Heart right ventricle (tissue), 16 donors: Measurements from ENCODE around the gene CAMSAP1. TPM values are rescaled to one million over a fixed set of nuclear protein-coding genes. Genes with fewer than 3 reads are reported as not detected.

Experiments
- ATAC-seq, 8 donors: fragments of 200-7000 bp; cut with Tn5 transposase; one replicate each; pipeline ENCODE4 v1.9.1; 2020; ENCODE audit warnings: mild to moderate bottlenecking in 8 of 8, moderate library complexity in 8 of 8, moderate number of reproducible peaks in 1 of 8
- DNase-seq, 2 donors: peaks; one replicate each; pipeline ENCODE4 v3.0.0-alpha.2; 2020
- H3K27ac ChIP-seq, 10 donors: fragments of 200-600 bp; sonication (generic) in 2 of 10; one replicate each; pipeline versions ENCODE4 v1.5.0 to v1.8.0; 2020 to 2022; ENCODE audit warnings: mild to moderate bottlenecking in 3 of 10
- H3K27me3 ChIP-seq, 7 donors: fragments of 200-600 bp; one replicate each; pipeline ENCODE4 v1.8.0; 2021 to 2022; ENCODE audit warnings: mild to moderate bottlenecking in 2 of 7
- H3K36me3 ChIP-seq, 9 donors: fragments of 200-600 bp; sonication (generic) in 1 of 9; one replicate each; pipeline versions ENCODE4 v1.5.0 to v1.8.0; 2020 to 2022; ENCODE audit warnings: mild to moderate bottlenecking in 2 of 9
- H3K4me1 ChIP-seq, 9 donors: fragments of 200-600 bp; sonication (generic) in 1 of 9; one replicate each; pipeline versions ENCODE4 v1.5.0 to v1.8.0; 2020 to 2022; ENCODE audit warnings: mild to moderate bottlenecking in 4 of 9
- H3K4me3 ChIP-seq, 10 donors: fragments of 200-600 bp; sonication (generic) in 2 of 10; one replicate each; pipeline versions ENCODE4 v1.5.0 to v1.8.0; 2020 to 2022; ENCODE audit warnings: mild to moderate bottlenecking in 7 of 10, moderate library complexity in 2 of 10
- H3K9me3 ChIP-seq, 11 donors: fragments of 200-600 bp in 10 of 11; sonication (generic) in 2 of 11; one replicate each; pipeline versions ENCODE4 v1.5.0 to v1.8.0; 2013 to 2022; ENCODE audit warnings: mild to moderate bottlenecking in 2 of 11, control low read depth in 1 of 11, moderate library complexity in 1 of 11
- WGBS, 2 donors: extraction: QIAGEN DNeasy Blood & Tissue Kit; methylation state at CpG; one replicate each; pipeline ENCODE4 v1.1.7; 2013; ENCODE audit warnings: inconsistent platforms in 1 of 2; 5-methylcytosine and 5-hydroxymethylcytosine counted together
- intact Hi-C, 10 donors: fragments of 100-400 bp; cut with DNase I; formaldehyde crosslinking; loops; one replicate each; pipeline versions ENCODE4 v1.11.1 to v1.14.2; 2022
- polyA plus RNA-seq, 2 donors: library from polyadenylated mRNA; stranded (reverse); fragments of 200-250 nt; gene quantifications; one replicate each; pipeline ENCODE4 v1.2.3, GENCODE V29; 2013
- total RNA-seq, 10 donors: library from RNA; stranded (reverse); fragmentation: NEBNext Ultra II Directional in 3 of 10; extraction: Animal tissue kit (Norgen Biotek cat#: 25700) in 3 of 10; gene quantifications; one replicate each; pipeline versions ENCODE4 v1.2.1 to v1.2.4, GENCODE V29; 2021 to 2023
- TF ChIP-seq, protein P1 (sequence below), 9 donors: fragments of 200-600 bp; sonication (generic) in 2 of 9; IDR thresholded peaks; one replicate each; pipeline versions ENCODE4 v1.5.0 to v1.8.0; 2021 to 2022; ENCODE audit warnings: antibody characterized with exemption in 9 of 9, mild to moderate bottlenecking in 5 of 9, moderate library complexity in 1 of 9
- donor health status: Arrhythmogenic right ventricular cardiomyopathy.
- donor health status: ischemic (EF 13 %, LVEDD 7.1; RV severe dilation, severe dysfunction).
- donor health status: healthy with polysubstance abuse.
- donor health status: DM: no; HTN: yes; CAD: no.
- donor health status: DM: no; HTN: no; CAD: no.
- donor health status: ischemic (EF 25% LVEDD 6.9; RV normal size, moderate dysfunction).
- donor health status: ischemic (EF 25% LVEDD 5.7; RV mildly dilated, moderate dysfunction).
- donor health status: healthy.
- donor health status: DM: yes; HTN: yes; CAD: no.
- donor health status: Ischemic cardiomyopathy.
- donor health status: ischemic (EF 35%, LVEDD 5.7; RV mildly dilated, moderate dysfunction).
- donor health status: nonischemic (EF 11% LVEDD 7.7; RV severe dilation, severe dysfunction).
- donor health status: DM: yes; HTN: yes; CAD: no.
- donor health status: PGD.
- donor health status: ischemic (EF 29% LVEDD 5.4; RV normal size, mild dysfunction).
- donor health status: nonischemic (EF 23%, LVEDD 6.1; RV moderate dilation, normal function).

Gene CAMSAP1
- total and polyA plus RNA-seq, 12 donors: 6.7 to 25.0 (median 19.4) TPM

- 83 to 85% methylated on average over 28 of the region's 28 CpGs for WGBS, 2 donors
- Histone ChIP-seq H3K4me1 (peaks cover 0 to 6% (median 0%) of the 10 kb centered on the region in 9 donors), H3K27ac (no peak overlapping the region), H3K9me3 (no peaks in the 10 kb centered on the region), H3K36me3 (peaks cover 0 to 100% (median 66%) of the 10 kb centered on the region in 9 donors), H3K27me3 (no peaks in the 10 kb centered on the region), H3K4me3 (no peak overlapping the region)
- ATAC-seq (peak in 4 of 8 donors; percentile 30 to 62 (median 48)), DNase-seq (no peak)
- intact Hi-C loops: no loop called here
- TF ChIP-seq, protein P1, sequence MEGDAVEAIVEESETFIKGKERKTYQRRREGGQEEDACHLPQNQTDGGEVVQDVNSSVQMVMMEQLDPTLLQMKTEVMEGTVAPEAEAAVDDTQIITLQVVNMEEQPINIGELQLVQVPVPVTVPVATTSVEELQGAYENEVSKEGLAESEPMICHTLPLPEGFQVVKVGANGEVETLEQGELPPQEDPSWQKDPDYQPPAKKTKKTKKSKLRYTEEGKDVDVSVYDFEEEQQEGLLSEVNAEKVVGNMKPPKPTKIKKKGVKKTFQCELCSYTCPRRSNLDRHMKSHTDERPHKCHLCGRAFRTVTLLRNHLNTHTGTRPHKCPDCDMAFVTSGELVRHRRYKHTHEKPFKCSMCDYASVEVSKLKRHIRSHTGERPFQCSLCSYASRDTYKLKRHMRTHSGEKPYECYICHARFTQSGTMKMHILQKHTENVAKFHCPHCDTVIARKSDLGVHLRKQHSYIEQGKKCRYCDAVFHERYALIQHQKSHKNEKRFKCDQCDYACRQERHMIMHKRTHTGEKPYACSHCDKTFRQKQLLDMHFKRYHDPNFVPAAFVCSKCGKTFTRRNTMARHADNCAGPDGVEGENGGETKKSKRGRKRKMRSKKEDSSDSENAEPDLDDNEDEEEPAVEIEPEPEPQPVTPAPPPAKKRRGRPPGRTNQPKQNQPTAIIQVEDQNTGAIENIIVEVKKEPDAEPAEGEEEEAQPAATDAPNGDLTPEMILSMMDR (IDR thresholded peaks at IDR 0.05): no peak
These were observed 91.3 kb downstream of the CAMSAP1 start for GRCh38 chr9:135815830-135816650.

GRCh38 chr9:135815413-135815812 is 91.9 kb downstream of the CAMSAP1 start:
- TF ChIP-seq, protein P1 (IDR thresholded peaks at IDR 0.05): no peak
- 95 to 98% methylated on average over 4 of the region's 4 CpGs for WGBS, 2 donors
- H3K36me3 ChIP-seq: peaks cover 0 to 100% (median 66%) of the 10 kb centered on the region in 9 donors
- no peaks in the 10 kb centered on the region for H3K27me3 ChIP-seq
- no peaks in the 10 kb centered on the region for H3K9me3 ChIP-seq
- DNase-seq (no peak), ATAC-seq (no peak)
- H3K27ac ChIP-seq: no peak overlapping the region
- no peak overlapping the region for H3K4me3 ChIP-seq
- peaks cover 0 to 7% (median 0%) of the 10 kb centered on the region in 9 donors for H3K4me1 ChIP-seq
- intact Hi-C loops: no loop called here

- WGBS, 2 donors: 95 to 96% methylated on average over 12 of the region's 12 CpGs
- ATAC-seq: no peak
These were observed 92.8 kb downstream of the CAMSAP1 start for GRCh38 chr9:135814421-135815095.

DNA sequence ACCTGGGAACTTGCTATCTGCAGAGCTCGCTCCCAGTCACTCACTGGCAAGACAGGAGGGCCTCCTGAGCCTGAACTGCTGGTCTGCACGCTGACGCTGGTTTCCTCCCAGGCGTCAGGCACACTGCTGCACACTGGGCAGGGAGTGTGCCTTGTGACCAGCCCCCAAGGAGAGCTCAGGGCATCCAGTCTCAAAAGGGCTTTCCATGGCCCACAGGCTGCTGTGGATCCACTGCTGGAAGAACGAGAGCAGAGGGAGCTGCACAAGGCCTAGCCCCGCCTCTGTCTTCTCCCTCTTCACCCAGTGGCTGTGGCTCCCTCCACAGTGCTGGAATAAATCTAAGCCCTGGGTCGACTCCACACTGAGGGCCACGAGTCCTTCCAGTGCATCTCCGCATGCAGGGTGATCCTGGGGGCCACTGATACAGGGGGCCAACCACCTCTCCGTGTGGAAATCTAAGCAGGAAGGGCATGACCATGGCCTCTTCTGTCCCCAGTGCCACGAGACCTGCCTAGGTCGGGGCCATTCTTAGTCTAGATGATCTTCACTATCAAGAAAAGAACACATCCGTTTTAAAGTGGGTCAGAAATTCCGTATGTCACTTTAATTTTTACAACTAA is 93.6 kb downstream of the CAMSAP1 start:
- peaks cover 0 to 100% (median 63%) of the 10 kb centered on the region in 9 donors for H3K36me3 ChIP-seq
- ATAC-seq: no peak
- intact Hi-C loops: no loop called here
- H3K9me3 ChIP-seq: no peaks in the 10 kb centered on the region
- H3K27me3 ChIP-seq: no peaks in the 10 kb centered on the region
- WGBS, 2 donors: 89 to 91% methylated on average over 14 of the region's 14 CpGs
- H3K4me3 ChIP-seq: no peak overlapping the region
- no peak for DNase-seq
- TF ChIP-seq, protein P1 (IDR thresholded peaks at IDR 0.05): no peak
- peaks cover 0 to 16% (median 0%) of the 10 kb centered on the region in 9 donors for H3K4me1 ChIP-seq
- no peak overlapping the region for H3K27ac ChIP-seq

More at GRCh38 chr9:135814421-135815095, 92.8 kb downstream of the CAMSAP1 start:
- Histone ChIP-seq H3K4me3 (no peak overlapping the region), H3K27me3 (no peaks in the 10 kb centered on the region), H3K4me1 (peaks cover 0 to 8% (median 0%) of the 10 kb centered on the region in 9 donors), H3K36me3 (peaks cover 0 to 100% (median 66%) of the 10 kb centered on the region in 9 donors), H3K27ac (no peak overlapping the region), H3K9me3 (no peaks in the 10 kb centered on the region)
- no peak for DNase-seq
- TF ChIP-seq, protein P1 (IDR thresholded peaks at IDR 0.05): no peak
- intact Hi-C loops: no loop called here
